Neuronal stem cell (in vitro differentiated cells): ENCODE data around the gene TFF3.

ENCODE experiments used
- DNase-seq: peaks from one replicate; pipeline ENCODE4 v3.0.0-alpha.2; 2013; ENCODE audit warnings: low spot score
- H2AFZ ChIP-seq: one replicate; pipeline ENCODE4 v1.6.1; 2013; ENCODE audit warnings: mild to moderate bottlenecking, low read length, inconsistent platforms
- H2AK5ac ChIP-seq: 2 replicates; pipeline ENCODE4 v1.6.1; 2013; ENCODE audit warnings: low read depth, mild to moderate bottlenecking, inconsistent platforms, low read length, moderate library complexity, mixed read lengths
- H2BK120ac ChIP-seq: 2 replicates; pipeline ENCODE4 v1.6.1; 2013; ENCODE audit warnings: low read depth, mild to moderate bottlenecking, inconsistent platforms, low read length, moderate library complexity, mixed read lengths
- H2BK12ac ChIP-seq: one replicate; pipeline ENCODE4 v1.6.1; 2013; ENCODE audit warnings: low read length, inconsistent platforms
- H2BK15ac ChIP-seq: 2 replicates; pipeline ENCODE4 v1.6.1; 2013; ENCODE audit warnings: mild to moderate bottlenecking, low read length, inconsistent platforms, mixed read lengths
- H2BK5ac ChIP-seq: one replicate; pipeline ENCODE4 v1.6.1; 2013; ENCODE audit warnings: inconsistent platforms, mild to moderate bottlenecking, low read length, moderate library complexity
- H3K14ac ChIP-seq: one replicate; pipeline ENCODE4 v1.6.1; 2013; ENCODE audit warnings: low read length, inconsistent platforms
- H3K18ac ChIP-seq: 2 replicates; pipeline ENCODE4 v1.6.1; 2013; ENCODE audit warnings: low read length, inconsistent platforms
- H3K23ac ChIP-seq: 2 replicates; pipeline ENCODE4 v1.6.1; 2013; ENCODE audit warnings: low read depth, mild to moderate bottlenecking, mixed read lengths, low read length, inconsistent platforms; ENCODE audit not compliant: poor library complexity
- H3K27ac ChIP-seq: replicated peaks from 3 replicates; pipeline ENCODE4 v1.5.1; 2013; ENCODE audit warnings: low read length, inconsistent platforms
- H3K27me3 ChIP-seq, 3 experiments: 2 replicates each; pipeline ENCODE4 v1.6.1; 2013; ENCODE audit warnings: low read length in 3 of 3, mild to moderate bottlenecking in 2 of 3, inconsistent platforms in 1 of 3, low read depth in 1 of 3, mixed read lengths in 1 of 3, moderate library complexity in 1 of 3; ENCODE audit not compliant: control insufficient read depth in 3 of 3, insufficient read depth in 3 of 3
- H3K36me3 ChIP-seq, 2 donors: replicated peaks in 1 of 2; 2 replicates each; pipeline ENCODE4 v1.6.1; 2013; ENCODE audit warnings: low read length in 2 of 2; ENCODE audit not compliant: control insufficient read depth in 2 of 2, insufficient read depth in 2 of 2
- H3K4ac ChIP-seq: 2 replicates; pipeline ENCODE4 v1.6.1; 2013; ENCODE audit warnings: inconsistent platforms, mild to moderate bottlenecking, low read length, moderate library complexity
- H3K4me1 ChIP-seq, 2 donors: 1 replicate in 1 of 2; 2 replicates in 1 of 2; pipeline ENCODE4 v1.6.1; 2013; ENCODE audit warnings: low read length in 2 of 2, low read depth in 1 of 2; ENCODE audit not compliant: control insufficient read depth in 2 of 2, insufficient read depth in 1 of 2
- H3K4me2 ChIP-seq: one replicate; pipeline ENCODE4 v1.6.1; 2013; ENCODE audit warnings: mild to moderate bottlenecking, low read length, inconsistent platforms; ENCODE audit not compliant: insufficient read depth, poor library complexity, severe bottlenecking
- H3K4me3 ChIP-seq, 2 donors: 2 replicates each; pipeline ENCODE4 v1.5.1; 2013; ENCODE audit warnings: low read length in 2 of 2, mild to moderate bottlenecking in 2 of 2, inconsistent platforms in 1 of 2, moderate library complexity in 1 of 2
- H3K79me1 ChIP-seq: one replicate; pipeline ENCODE4 v1.6.1; 2013; ENCODE audit warnings: low read depth, mild to moderate bottlenecking, inconsistent platforms, low read length, moderate library complexity
- H3K9ac ChIP-seq: one replicate; pipeline ENCODE4 v1.6.1; 2013; ENCODE audit warnings: mild to moderate bottlenecking, low read depth, low read length, inconsistent platforms; ENCODE audit not compliant: poor library complexity
- H3K9me3 ChIP-seq, 2 donors: replicated peaks in 1 of 2; 2 replicates each; pipeline versions ENCODE3 to v1.6.1; 2013; ENCODE audit warnings: low read length in 2 of 2, mild to moderate bottlenecking in 2 of 2, inconsistent platforms in 1 of 2, low read depth in 1 of 2, mixed read lengths in 1 of 2, moderate library complexity in 1 of 2; ENCODE audit not compliant: control insufficient read depth in 2 of 2, insufficient read depth in 1 of 2
- H4K8ac ChIP-seq: one replicate; pipeline ENCODE4 v1.6.1; 2013; ENCODE audit warnings: low read depth, mild to moderate bottlenecking, inconsistent platforms, low read length, moderate library complexity
- H4K91ac ChIP-seq: one replicate; pipeline ENCODE4 v1.6.1; 2013; ENCODE audit warnings: low read length, low read depth, mild to moderate bottlenecking, inconsistent platforms; ENCODE audit not compliant: poor library complexity
- WGBS, 2 donors: extraction: QIAGEN DNeasy Blood & Tissue Kit; methylation state at CpG; one replicate each; pipeline ENCODE4 v1.1.7; 2013; ENCODE audit warnings: missing lambda C conversion rate in 2 of 2, mixed read lengths in 1 of 2; ENCODE audit not compliant: insufficient read length in 2 of 2, insufficient replicate concordance in 1 of 2; ENCODE audit errors: extremely low coverage in 2 of 2; 5-methylcytosine and 5-hydroxymethylcytosine counted together

TFF3 gene

DNA sequence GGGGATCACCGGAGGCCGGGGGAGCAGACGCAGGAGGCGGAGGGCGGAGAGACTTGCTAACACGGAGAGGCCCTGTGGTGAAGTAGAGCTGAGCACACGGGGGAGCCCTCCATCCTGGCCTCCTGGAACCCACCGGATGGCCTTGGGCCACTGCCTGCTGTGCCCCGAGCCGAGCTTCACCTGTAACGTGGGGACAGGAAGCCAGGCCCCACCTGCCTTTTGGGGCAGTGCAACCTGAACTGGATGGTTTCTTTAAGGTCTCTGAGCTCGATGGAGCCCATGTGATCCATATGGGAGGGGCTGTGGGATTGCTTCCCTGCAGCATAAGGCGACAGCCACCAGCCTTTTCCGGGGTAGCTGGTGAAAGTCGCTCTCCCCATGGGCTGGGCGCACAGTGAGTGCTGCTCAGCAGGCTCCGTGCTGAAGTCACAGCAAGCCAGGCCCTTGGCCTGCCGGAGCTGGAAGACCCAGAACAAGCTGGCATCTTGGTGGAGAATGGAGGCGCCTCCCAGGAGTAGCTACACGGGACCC is 35.8 kb downstream of the TFF3 start:
- Histone ChIP-seq H3K4me1 (peaks cover 0 to 2% of the 10 kb centered on the region in 2 donors), H3K36me3 (peaks cover 0 to 2% of the 10 kb centered on the region in 2 donors), H3K14ac (no peak overlapping the region), H4K91ac (no peak overlapping the region), H2AFZ (no peak overlapping the region), H3K4ac (no peak overlapping the region), H3K9me3 (no peaks in the 10 kb centered on the region), H3K4me2 (no peak overlapping the region), H2BK12ac (peak overlapping the region; percentile 31), H2BK15ac (peak overlapping the region; percentile 81), H4K8ac (peak overlapping the region; percentile 43), H2BK120ac (no peak overlapping the region), H3K27ac (no peak overlapping the region), H3K79me1 (no peaks in the 10 kb centered on the region), H3K23ac (peak overlapping the region; percentile 53), H2BK5ac (peak overlapping the region; percentile 39), H3K9ac (no peak overlapping the region), H3K4me3 (no peak overlapping the region), H2AK5ac (peak overlapping the region; percentile 48), H3K27me3 (no peaks in the 10 kb centered on the region), H3K18ac (peak overlapping the region; percentile 83)
- no peak for DNase-seq
- WGBS, 2 donors, result no CpG with 5 or more reads among the region's 20 CpGs

DNA sequence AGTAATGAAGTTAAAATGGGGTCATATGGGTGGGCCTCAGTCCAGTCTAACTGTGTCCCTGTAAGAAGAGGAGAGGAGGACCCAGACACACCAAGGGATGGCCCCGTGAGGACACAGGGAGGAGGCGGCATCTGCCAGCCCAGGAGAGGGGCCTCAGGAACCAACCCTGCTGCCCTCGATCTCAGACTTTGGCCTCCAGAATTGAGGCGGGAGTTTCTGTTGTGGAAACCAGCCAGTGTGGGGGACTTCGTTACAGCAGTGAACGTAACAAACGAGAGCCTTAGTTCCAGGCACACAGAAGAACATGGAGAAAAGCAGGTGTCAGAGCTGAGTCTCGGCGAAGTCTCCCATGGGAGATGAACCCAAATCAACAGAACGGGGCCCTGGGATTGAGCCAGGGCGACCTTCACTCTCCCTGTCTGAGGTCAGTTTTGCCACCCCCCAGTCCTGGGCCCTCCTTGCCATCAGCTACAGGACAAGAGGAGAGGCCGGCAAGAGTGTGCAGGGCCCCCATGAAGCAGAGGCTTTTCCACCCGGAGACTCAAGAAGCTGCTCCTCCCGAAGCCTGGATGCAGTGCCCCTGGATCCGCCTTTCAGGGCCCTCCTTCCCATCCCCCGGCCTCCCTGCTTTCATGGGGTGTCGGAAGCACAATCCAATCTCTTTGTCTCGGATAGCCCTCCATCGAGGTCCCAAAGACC is 36.6 kb downstream of the TFF3 start:
- Histone ChIP-seq H3K14ac (no peak overlapping the region), H2BK12ac (peak overlapping the region; percentile 73), H3K23ac (no peak overlapping the region), H2AFZ (no peak overlapping the region), H4K91ac (peak overlapping the region; percentile 24), H3K79me1 (no peaks in the 10 kb centered on the region), H3K9me3 (no peaks in the 10 kb centered on the region), H3K27ac (no peak overlapping the region), H3K36me3 (peaks cover 0 to 2% of the 10 kb centered on the region in 2 donors), H3K4me3 (no peak overlapping the region), H3K4me2 (no peak overlapping the region), H3K9ac (no peak overlapping the region), H3K27me3 (no peaks in the 10 kb centered on the region), H3K4me1 (peaks cover 0 to 2% of the 10 kb centered on the region in 2 donors), H2AK5ac (peak overlapping the region; percentile 48), H2BK15ac (peak overlapping the region; percentile 81), H3K4ac (no peak overlapping the region), H2BK5ac (peak overlapping the region; percentile 39), H2BK120ac (no peak overlapping the region), H3K18ac (peak overlapping the region; percentile 83), H4K8ac (peak overlapping the region; percentile 43)
- WGBS, 2 donors, result no CpG with 5 or more reads among the region's 19 CpGs
- no peak for DNase-seq

DNA sequence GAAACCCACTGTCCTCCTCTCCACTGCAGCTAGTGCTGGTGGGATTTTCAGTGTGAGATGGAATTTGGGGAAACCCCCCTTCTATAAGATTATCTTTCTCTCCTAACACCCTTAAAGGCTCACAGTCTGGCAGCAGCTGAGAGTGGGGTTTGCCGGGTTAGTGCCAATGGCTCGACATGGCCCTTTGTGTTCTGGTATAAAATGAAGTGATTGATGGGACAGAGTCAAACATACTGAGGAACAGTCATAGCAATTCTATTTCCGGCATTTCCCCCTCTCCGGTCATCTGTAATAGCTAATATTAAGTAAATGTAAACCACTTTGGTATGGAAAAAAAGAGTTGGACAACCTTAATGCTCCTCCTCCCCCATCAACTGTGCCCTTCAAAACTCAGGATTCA is 37.6 kb downstream of the TFF3 start:
- no peaks in the 10 kb centered on the region for H3K79me1 ChIP-seq
- no peak overlapping the region for H2BK120ac ChIP-seq
- H3K4me2 ChIP-seq, result no peak overlapping the region
- no peak overlapping the region for H3K9ac ChIP-seq
- peaks cover 0 to 2% of the 10 kb centered on the region in 2 donors for H3K36me3 ChIP-seq
- H3K4me3 ChIP-seq, result no peak overlapping the region
- no peak overlapping the region for H2BK5ac ChIP-seq
- H3K27ac ChIP-seq, result no peak overlapping the region
- no peak overlapping the region for H2BK15ac ChIP-seq
- H3K27me3 ChIP-seq, result no peaks in the 10 kb centered on the region
- no peak overlapping the region for H3K14ac ChIP-seq
- H3K4ac ChIP-seq, result no peak overlapping the region
- WGBS, 2 donors, result no CpG with 5 or more reads among the region's 4 CpGs
- no peak overlapping the region for H3K18ac ChIP-seq
- no peak overlapping the region for H3K23ac ChIP-seq
- H2BK12ac ChIP-seq, result no peak overlapping the region
- peaks cover 0 to 2% of the 10 kb centered on the region in 2 donors for H3K4me1 ChIP-seq
- no peak overlapping the region for H2AFZ ChIP-seq
- H2AK5ac ChIP-seq, result no peak overlapping the region
- H4K8ac ChIP-seq, result no peak overlapping the region
- H4K91ac ChIP-seq, result no peak overlapping the region
- no peak for DNase-seq
- no peaks in the 10 kb centered on the region for H3K9me3 ChIP-seq

DNA sequence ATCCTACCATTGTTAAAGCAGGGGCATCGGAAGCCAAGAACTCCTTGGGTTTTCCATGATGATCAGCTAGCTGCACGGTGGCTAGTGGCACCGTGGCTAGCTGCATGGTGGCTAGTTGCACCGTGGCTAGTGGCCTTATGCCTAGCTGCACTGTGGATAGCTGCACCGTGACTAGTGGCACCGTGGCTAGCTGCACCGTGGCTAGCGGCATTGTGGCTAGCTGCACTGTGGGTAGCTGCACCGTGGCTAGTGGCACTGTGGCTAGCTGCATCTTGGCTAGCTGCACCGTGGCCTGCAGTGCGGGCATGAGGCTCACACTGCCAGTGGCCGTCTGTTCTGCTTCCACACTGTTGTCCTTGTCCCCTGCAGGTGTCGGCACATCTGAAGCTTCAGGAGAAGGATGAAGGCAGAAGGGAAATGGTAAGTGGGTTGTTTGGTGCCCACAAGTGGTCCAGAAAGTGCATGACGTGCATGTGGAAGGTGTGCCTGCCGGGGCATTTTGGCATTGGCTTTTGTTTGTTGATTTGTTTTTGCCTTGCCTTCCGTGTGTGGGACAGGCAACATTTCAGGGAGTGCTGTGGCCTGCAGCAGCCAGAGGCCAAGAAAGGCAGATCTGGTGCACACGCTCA is 38.6 kb downstream of the TFF3 start:
- no peak for DNase-seq
- H3K36me3 ChIP-seq, result peaks cover 0 to 2% of the 10 kb centered on the region in 2 donors
- H3K23ac ChIP-seq, result peak overlapping the region; percentile 76
- H2BK15ac ChIP-seq, result peak overlapping the region; percentile 77
- H3K4ac ChIP-seq, result peak overlapping the region; percentile 5
- no peak overlapping the region for H2BK12ac ChIP-seq
- H3K18ac ChIP-seq, result peak overlapping the region; percentile 82
- no CpG with 5 or more reads among the region's 17 CpGs for WGBS, 2 donors
- H4K91ac ChIP-seq, result peak overlapping the region; percentile 76
- no peak overlapping the region for H2AK5ac ChIP-seq
- no peak overlapping the region for H3K27ac ChIP-seq
- H3K14ac ChIP-seq, result no peak overlapping the region
- no peak overlapping the region for H3K4me3 ChIP-seq
- no peak overlapping the region for H2BK120ac ChIP-seq
- H4K8ac ChIP-seq, result no peak overlapping the region
- peaks cover 0 to 2% of the 10 kb centered on the region in 2 donors for H3K4me1 ChIP-seq
- no peaks in the 10 kb centered on the region for H3K9me3 ChIP-seq
- peak overlapping the region; percentile 16 for H2BK5ac ChIP-seq
- no peaks in the 10 kb centered on the region for H3K27me3 ChIP-seq
- no peak overlapping the region for H3K4me2 ChIP-seq
- H3K79me1 ChIP-seq, result no peaks in the 10 kb centered on the region
- H2AFZ ChIP-seq, result no peak overlapping the region
- H3K9ac ChIP-seq, result peak overlapping the region; percentile 64
